Endothelial cell of umbilical vein (primary cell): ENCODE results near the gene CD72. TPM values are rescaled to one million over a fixed set of nuclear protein-coding genes. Genes with fewer than 3 reads are reported as not detected.

Experiments used
- BruUV-seq: library from RNA; stranded (reverse); fragments of 400-500 nt; replicated peaks from 2 replicates; lab custom pipeline; 2021; lab: Mats Ljungman, UMichigan
- CTCF ChIA-PET: fragments of 300-600, 350-600 bp; sonication (Branson Sonifier 250); formaldehyde crosslinking; loops from one replicate; lab custom pipeline; 2021; ENCODE audit warnings: antibody characterized with exemption, inconsistent platforms; lab: Charles Lee
- POLR2A ChIA-PET: fragments of 300-600, 350-600 bp; sonication (Branson Sonifier 250); formaldehyde crosslinking; loops from one replicate; lab custom pipeline; 2021; ENCODE audit warnings: antibody characterized with exemption, inconsistent platforms; lab: Charles Lee
- DNase-seq: peaks from one replicate; pipeline ENCODE4 v3.0.0-alpha.2; 2011; ENCODE audit warnings: low read depth, low spot score
- FAIRE-seq: peaks from 2 replicates; lab custom pipeline; 2011; peaks lifted over from hg19 to GRCh38; lab: Jason Lieb, UNC
- H2AFZ ChIP-seq: 2 replicates; pipeline ENCODE4 v1.6.0; 2012; ENCODE audit warnings: low read depth, low read length, control low read depth, inconsistent platforms
- H3K27ac ChIP-seq: 2 replicates; pipeline ENCODE4 v1.5.1; 2011; ENCODE audit warnings: low read depth, mild to moderate bottlenecking, control low read depth, low read length, moderate library complexity; ENCODE audit not compliant: insufficient read depth
- H3K27me3 ChIP-seq, 2 experiments: 2 replicates each; pipeline versions ENCODE4 v1.6.0 to v1.6.1; 2011; ENCODE audit warnings: low read length in 2 of 2, mixed read lengths in 1 of 2; ENCODE audit not compliant: control insufficient read depth in 2 of 2, insufficient read depth in 2 of 2
- H3K36me3 ChIP-seq, 2 experiments: 2 replicates in 1 of 2; 3 replicates in 1 of 2; pipeline ENCODE4 v1.5.1; 2011; ENCODE audit warnings: low read length in 2 of 2, mild to moderate bottlenecking in 1 of 2, moderate library complexity in 1 of 2; ENCODE audit not compliant: control insufficient read depth in 2 of 2, insufficient read depth in 2 of 2; ENCODE audit errors: extremely low read depth in 1 of 2
- H3K4me1 ChIP-seq: 3 replicates; pipeline ENCODE4 v1.5.1; 2011; ENCODE audit warnings: mild to moderate bottlenecking, low read length; ENCODE audit not compliant: control insufficient read depth, insufficient read depth; ENCODE audit errors: extremely low read depth
- H3K4me2 ChIP-seq: 2 replicates; pipeline ENCODE4 v1.6.1; 2011; ENCODE audit warnings: low read length, control low read depth, mixed read lengths; ENCODE audit not compliant: insufficient read depth
- H3K4me3 ChIP-seq, 3 experiments: fragments of 200-600 bp in 1 of 3; sonication (generic), shearing (Covaris generic) in 1 of 3; replicated peaks in 1 of 3; 2 replicates each; pipeline ENCODE4 v1.5.1; 2011 to 2016; ENCODE audit warnings: control low read depth in 3 of 3, low read length in 3 of 3, mild to moderate bottlenecking in 2 of 3, inconsistent platforms in 1 of 3, low read depth in 1 of 3, moderate library complexity in 1 of 3; ENCODE audit not compliant: insufficient read depth in 1 of 3
- H3K79me2 ChIP-seq: 2 replicates; pipeline ENCODE4 v1.6.0; 2012; ENCODE audit warnings: low read length, inconsistent platforms; ENCODE audit not compliant: control insufficient read depth, insufficient read depth
- H3K9ac ChIP-seq: replicated peaks from 2 replicates; pipeline ENCODE3; 2011; ENCODE audit warnings: low read length, control low read depth; ENCODE audit not compliant: insufficient read depth; ENCODE audit errors: extremely low read depth
- H3K9me1 ChIP-seq: replicated peaks from 3 replicates; pipeline ENCODE4 v1.6.0; 2011; ENCODE audit warnings: mild to moderate bottlenecking, low read length; ENCODE audit not compliant: control insufficient read depth, insufficient read depth; ENCODE audit errors: extremely low read depth
- H3K9me3 ChIP-seq: replicated peaks from 2 replicates; pipeline ENCODE4 v1.5.1; 2012; ENCODE audit warnings: low read length, inconsistent platforms; ENCODE audit not compliant: control insufficient read depth, insufficient read depth
- H4K20me1 ChIP-seq: replicated peaks from 2 replicates; pipeline ENCODE3; 2011; ENCODE audit warnings: mild to moderate bottlenecking, low read length; ENCODE audit not compliant: control insufficient read depth, insufficient read depth; ENCODE audit errors: extremely low read depth
- EZH2 ChIP-seq: IDR thresholded peaks from 2 replicates; pipeline ENCODE4 v1.6.1; 2012; ENCODE audit warnings: borderline replicate concordance, low read depth, mild to moderate bottlenecking, moderate library complexity, low read length, inconsistent platforms; ENCODE audit not compliant: severe bottlenecking
- FOS ChIP-seq: IDR thresholded peaks from 2 replicates; pipeline ENCODE4 v1.6.1; 2011; ENCODE audit warnings: mild to moderate bottlenecking, low read length, moderate library complexity, borderline replicate concordance; ENCODE audit not compliant: insufficient read depth
- GATA2 ChIP-seq: IDR thresholded peaks from 2 replicates; pipeline ENCODE4 v1.7.0; 2011; ENCODE audit warnings: low read depth, mild to moderate bottlenecking, moderate library complexity, mixed read lengths, low read length; ENCODE audit not compliant: insufficient read length, insufficient read depth
- JUN ChIP-seq: IDR thresholded peaks from 2 replicates; pipeline ENCODE4 v1.6.1; 2011; ENCODE audit warnings: borderline replicate concordance, low read depth; ENCODE audit not compliant: insufficient read length, insufficient read depth
- MYC ChIP-seq: IDR thresholded peaks from one replicate; pipeline ENCODE4 v1.6.1; 2011; ENCODE audit warnings: mild to moderate bottlenecking, low read depth, low read length
- POLR2A ChIP-seq: IDR thresholded peaks from 2 replicates; pipeline ENCODE4 v1.6.1; 2012; ENCODE audit warnings: low read depth, mild to moderate bottlenecking, control low read depth, low read length
- POLR2AphosphoS5 ChIP-seq: IDR thresholded peaks from 2 replicates; pipeline ENCODE4 v1.6.1; 2012; ENCODE audit warnings: low read depth, mild to moderate bottlenecking, control low read depth, low read length, moderate library complexity; ENCODE audit not compliant: insufficient read depth
- dilution Hi-C: fragments of 300-500 bp; cut with MboI; formaldehyde crosslinking; loops from one replicate; pipeline ENCODE4 v1.15.0; 2019; ENCODE audit warnings: low sequenced_read_pairs; ENCODE audit not compliant: extremely low pct_ligation_motif_present
- intact Hi-C: fragments of 100-400 bp; cut with micrococcal nuclease; formaldehyde crosslinking; loops from one replicate; pipeline ENCODE4 v1.10.0; 2022
- polyA plus RNA-seq, 4 experiments: library from polyadenylated mRNA; depleted of rRNA in 3 of 4; stranded (reverse) in 3 of 4; unstranded in 1 of 4; fragments of >200 nt; gene quantifications; 2 replicates each; pipeline versions ENCODE4 v1.2.1 to v1.2.3, GENCODE V29; 2011 to 2012; ENCODE audit warnings: missing spikeins in 1 of 4
- total RNA-seq: library from RNA; stranded (reverse); gene quantifications from 2 replicates; pipeline ENCODE4 v1.2.3, GENCODE V29; 2021
- TF ChIP-seq, protein P1 (sequence below): IDR thresholded peaks from 2 replicates; pipeline ENCODE4 v1.6.1; 2011; ENCODE audit not compliant: insufficient read depth, insufficient read length
- TF ChIP-seq, protein P2 (sequence below), 2 donors: IDR thresholded peaks; 1 replicate in 1 of 2; 2 replicates in 1 of 2; pipeline ENCODE4 v1.5.1; 2011; ENCODE audit warnings: low read length in 2 of 2, mild to moderate bottlenecking in 2 of 2, moderate library complexity in 2 of 2, control low read depth in 1 of 2, inconsistent platforms in 1 of 2, low read depth in 1 of 2; ENCODE audit not compliant: insufficient read depth in 1 of 2; ENCODE audit errors: extremely low read depth in 1 of 2

The CD72 gene
- total and polyA plus RNA-seq, 2 donors (not counting 3 experiments of a cell fraction or from before 2014, with no cell fraction given): 0.39 TPM; not detected in 1

DNA sequence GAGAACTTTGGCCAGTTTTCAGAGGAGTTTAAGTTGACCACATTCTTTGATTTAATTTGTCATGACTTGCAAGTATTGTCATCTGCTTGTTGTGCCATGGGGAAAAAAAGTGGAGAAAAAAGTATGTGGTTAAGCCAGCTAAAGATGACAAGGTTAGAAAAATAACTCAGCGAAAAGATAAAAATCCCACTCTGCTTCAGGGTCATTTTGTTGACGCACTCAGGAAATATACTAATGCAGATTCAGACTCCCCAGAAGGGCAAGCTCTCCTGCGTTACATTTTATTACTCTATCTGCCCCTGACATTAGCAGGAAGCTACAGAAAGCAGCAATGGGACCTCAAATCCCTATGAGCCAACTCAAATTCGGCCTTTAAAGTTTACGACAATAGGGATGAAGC lies 40.7 kb downstream of the CD72 start:
- FAIRE-seq (no peak), DNase-seq (no peak)
- POLR2A ChIA-PET: no interaction called here
- Histone ChIP-seq H2AFZ (no peak overlapping the region), H3K9me3 (no peaks in the 10 kb centered on the region), H3K9ac (no peak overlapping the region), H3K79me2 (no peaks in the 10 kb centered on the region), H3K4me3 (no peak overlapping the region), H3K27ac (no peak overlapping the region), H3K27me3 (peaks cover 2 to 3% of the 10 kb centered on the region in 2 experiments), H3K9me1 (no peaks in the 10 kb centered on the region), H3K4me1 (no peaks in the 10 kb centered on the region), H3K4me2 (no peak overlapping the region), H3K36me3 (no peaks in the 10 kb centered on the region), H4K20me1 (no peaks in the 10 kb centered on the region)
- CTCF ChIA-PET: interaction anchor here (0.7 to 1.5 kb wide), 4 partner anchors 10 to 96 kb away, joined by 3 to 4 read pairs (median 3); no protein-coding TSS in a partner anchor
- dilution Hi-C loops: no loop called here
- intact Hi-C loops: no loop called here
- TF ChIP-seq, protein P1, sequence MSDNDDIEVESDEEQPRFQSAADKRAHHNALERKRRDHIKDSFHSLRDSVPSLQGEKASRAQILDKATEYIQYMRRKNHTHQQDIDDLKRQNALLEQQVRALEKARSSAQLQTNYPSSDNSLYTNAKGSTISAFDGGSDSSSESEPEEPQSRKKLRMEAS: no peak
- no peak for TF ChIP-seq POLR2AphosphoS5
- TF ChIP-seq, protein P2, sequence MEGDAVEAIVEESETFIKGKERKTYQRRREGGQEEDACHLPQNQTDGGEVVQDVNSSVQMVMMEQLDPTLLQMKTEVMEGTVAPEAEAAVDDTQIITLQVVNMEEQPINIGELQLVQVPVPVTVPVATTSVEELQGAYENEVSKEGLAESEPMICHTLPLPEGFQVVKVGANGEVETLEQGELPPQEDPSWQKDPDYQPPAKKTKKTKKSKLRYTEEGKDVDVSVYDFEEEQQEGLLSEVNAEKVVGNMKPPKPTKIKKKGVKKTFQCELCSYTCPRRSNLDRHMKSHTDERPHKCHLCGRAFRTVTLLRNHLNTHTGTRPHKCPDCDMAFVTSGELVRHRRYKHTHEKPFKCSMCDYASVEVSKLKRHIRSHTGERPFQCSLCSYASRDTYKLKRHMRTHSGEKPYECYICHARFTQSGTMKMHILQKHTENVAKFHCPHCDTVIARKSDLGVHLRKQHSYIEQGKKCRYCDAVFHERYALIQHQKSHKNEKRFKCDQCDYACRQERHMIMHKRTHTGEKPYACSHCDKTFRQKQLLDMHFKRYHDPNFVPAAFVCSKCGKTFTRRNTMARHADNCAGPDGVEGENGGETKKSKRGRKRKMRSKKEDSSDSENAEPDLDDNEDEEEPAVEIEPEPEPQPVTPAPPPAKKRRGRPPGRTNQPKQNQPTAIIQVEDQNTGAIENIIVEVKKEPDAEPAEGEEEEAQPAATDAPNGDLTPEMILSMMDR (IDR thresholded peaks at IDR 0.05; ENCODE audit: extremely low read depth in 1 of 2, insufficient read depth in 1 of 2, low read depth in 1 of 2, low read length in 2 of 2): no peak
- no peak for TF ChIP-seq FOS
- no TSS peak for BruUV-seq

DNA sequence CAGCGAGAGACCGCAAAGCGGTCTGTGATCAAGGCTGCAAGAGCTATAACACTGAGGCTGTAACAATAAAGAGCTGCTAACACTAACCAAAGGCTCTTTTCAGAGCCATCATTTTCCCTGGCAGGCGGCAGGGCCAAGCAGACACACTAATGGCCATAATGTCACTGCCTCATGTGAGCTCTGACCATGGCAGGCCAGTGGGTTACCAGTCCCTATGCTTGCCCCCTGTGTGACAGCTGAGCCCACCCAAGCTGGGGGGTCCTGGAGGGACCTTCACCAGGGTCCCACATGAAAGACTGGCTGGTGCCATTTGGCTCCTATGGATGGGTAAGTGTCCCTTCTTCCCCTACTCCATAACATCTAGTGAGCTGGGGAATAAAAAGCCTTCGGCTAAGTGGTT lies 42.7 kb downstream of the CD72 start:
- Histone ChIP-seq H3K9ac (no peak overlapping the region), H3K36me3 (no peaks in the 10 kb centered on the region), H3K9me3 (no peaks in the 10 kb centered on the region), H2AFZ (no peak overlapping the region), H4K20me1 (no peaks in the 10 kb centered on the region), H3K27me3 (peaks cover 2 to 3% of the 10 kb centered on the region in 2 experiments), H3K4me1 (no peaks in the 10 kb centered on the region), H3K9me1 (no peaks in the 10 kb centered on the region), H3K27ac (no peak overlapping the region), H3K4me2 (no peak overlapping the region), H3K79me2 (no peaks in the 10 kb centered on the region), H3K4me3 (no peak overlapping the region)
- ChIA-PET CTCF (interaction anchor here (1.0 to 1.3 kb wide), 2 partner anchors 9 to 28 kb away, joined by 4 read pairs; no protein-coding TSS in a partner anchor), POLR2A (no interaction called here)
- FAIRE-seq (no peak), DNase-seq (no peak)
- intact Hi-C loops (no loop called here), dilution Hi-C loops (no loop called here)
- no TSS peak for BruUV-seq
- TF ChIP-seq, protein P2 (IDR thresholded peaks at IDR 0.05; ENCODE audit: extremely low read depth in 1 of 2, insufficient read depth in 1 of 2, low read depth in 1 of 2, low read length in 2 of 2): no peak
- TF ChIP-seq POLR2A (no peak), JUN (no peak), MYC (no peak), GATA2 (no peak), EZH2 (no peak), FOS (no peak), POLR2AphosphoS5 (no peak)
- TF ChIP-seq, protein P1: no peak
